PC-3 (cell line): ENCODE measurements around the gene HMOX1. TPM values are rescaled to one million over a fixed set of nuclear protein-coding genes. Genes with fewer than 3 reads are reported as not detected.

Source experiments
- ATAC-seq: fragments of 200-7000 bp; cut with Tn5 transposase; 2 replicates; pipeline ENCODE4 v1.9.1; 2020; ENCODE audit warnings: mild to moderate bottlenecking, moderate library complexity
- BruUV-seq: library from RNA; stranded (reverse); fragments of 400-500 nt; replicated peaks from 2 replicates; lab custom pipeline; 2021; lab: Mats Ljungman, UMichigan
- CTCF ChIA-PET: fragments of 300-600 bp; sonication (Branson Sonifier 250); formaldehyde crosslinking; loops from one replicate; lab custom pipeline; 2022; ENCODE audit warnings: antibody characterized with exemption; lab: Charles Lee
- POLR2A ChIA-PET: fragments of 300-600 bp; sonication (Branson Sonifier 250); formaldehyde crosslinking; loops from one replicate; lab custom pipeline; 2022; ENCODE audit warnings: antibody characterized with exemption; ENCODE audit not compliant: unreplicated experiment; lab: Charles Lee
- DNase-seq: peaks from one replicate; pipeline ENCODE4 v3.0.0-alpha.2; 2015
- H2AFZ ChIP-seq: fragments of 300-600 bp; sonication (generic); 2 replicates; pipeline ENCODE4 v1.6.0; 2016; ENCODE audit warnings: antibody characterized with exemption, low read length
- H3F3A ChIP-seq: fragments of 300-600 bp; sonication (generic); one replicate; pipeline ENCODE4 v1.6.0; 2017; ENCODE audit warnings: antibody characterized with exemption, low read length, control low read depth, mild to moderate bottlenecking; ENCODE audit not compliant: unreplicated experiment
- H3K27ac ChIP-seq: fragments of 300-600 bp; sonication (generic); 2 replicates; pipeline ENCODE4 v1.5.1; 2016; ENCODE audit warnings: mild to moderate bottlenecking, low read length
- H3K27me3 ChIP-seq: fragments of 300-600 bp; sonication (generic); 2 replicates; pipeline ENCODE4 v1.6.1; 2016; ENCODE audit warnings: low read length, mixed read lengths
- H3K36me3 ChIP-seq: fragments of 300-600 bp; sonication (generic); 2 replicates; pipeline ENCODE4 v1.6.1; 2016; ENCODE audit warnings: low read depth, mixed run types, low read length, mixed read lengths
- H3K4me1 ChIP-seq: fragments of 300-600 bp; sonication (generic); 2 replicates; pipeline ENCODE4 v1.5.1; 2016; ENCODE audit warnings: low read length; ENCODE audit not compliant: insufficient read depth
- H3K4me2 ChIP-seq: fragments of 300-600 bp; sonication (generic); 2 replicates; pipeline ENCODE4 v1.6.0; 2016; ENCODE audit warnings: low read length
- H3K4me3 ChIP-seq: fragments of 300-600 bp; sonication (generic); 2 replicates; pipeline ENCODE4 v1.5.1; 2016; ENCODE audit warnings: mild to moderate bottlenecking, low read length, mixed read lengths
- H3K79me2 ChIP-seq: fragments of 300-600 bp; sonication (generic); 2 replicates; pipeline ENCODE4 v1.6.1; 2017; ENCODE audit warnings: low read length, mixed read lengths
- H3K9ac ChIP-seq: fragments of 300-600 bp; sonication (generic); 2 replicates; pipeline ENCODE4 v1.6.0; 2016; ENCODE audit warnings: mild to moderate bottlenecking, low read length
- H3K9me2 ChIP-seq: fragments of 300-600 bp; sonication (generic); replicated peaks from 2 replicates; pipeline ENCODE4 v1.6.1; 2016; ENCODE audit warnings: mixed run types, low read length, mixed read lengths
- H3K9me3 ChIP-seq: fragments of 300-600 bp; sonication (generic); 2 replicates; pipeline ENCODE4 v1.6.1; 2016; ENCODE audit warnings: low read length, mixed read lengths
- H4K20me1 ChIP-seq: fragments of 300-600 bp; sonication (generic); 2 replicates; pipeline ENCODE4 v1.6.1; 2016; ENCODE audit warnings: low read length, mixed read lengths
- EZH2 ChIP-seq: fragments of 300-600 bp; sonication (generic); IDR thresholded peaks from one replicate; pipeline ENCODE4 v1.6.1; 2017; ENCODE audit warnings: antibody characterized with exemption, mild to moderate bottlenecking, low read length; ENCODE audit not compliant: unreplicated experiment
- EZH2phosphoT487 ChIP-seq: fragments of 300-600 bp; sonication (generic); IDR thresholded peaks from 2 replicates; pipeline ENCODE4 v1.6.1; 2018; ENCODE audit warnings: mild to moderate bottlenecking, antibody characterized with exemption, low read length, borderline replicate concordance
- intact Hi-C: fragments of 100-400 bp; cut with micrococcal nuclease; formaldehyde crosslinking; loops from 2 replicates; pipeline ENCODE4 v1.9.0; 2023
- total RNA-seq: library from RNA; depleted of rRNA; stranded (reverse); fragments of >200 nt; gene quantifications from 2 replicates; pipeline ENCODE4 v1.2.3, GENCODE V29; 2014
- TF ChIP-seq, protein P1 (sequence below): fragments of 300-600 bp; sonication (generic); conservative IDR thresholded peaks from 2 replicates; pipeline ENCODE4 v1.5.1; 2017; ENCODE audit warnings: antibody characterized with exemption, low read depth, mild to moderate bottlenecking, low read length

The HMOX1 gene
- total RNA-seq, 1 experiment from 2014 or later: 16.5 TPM

DNA sequence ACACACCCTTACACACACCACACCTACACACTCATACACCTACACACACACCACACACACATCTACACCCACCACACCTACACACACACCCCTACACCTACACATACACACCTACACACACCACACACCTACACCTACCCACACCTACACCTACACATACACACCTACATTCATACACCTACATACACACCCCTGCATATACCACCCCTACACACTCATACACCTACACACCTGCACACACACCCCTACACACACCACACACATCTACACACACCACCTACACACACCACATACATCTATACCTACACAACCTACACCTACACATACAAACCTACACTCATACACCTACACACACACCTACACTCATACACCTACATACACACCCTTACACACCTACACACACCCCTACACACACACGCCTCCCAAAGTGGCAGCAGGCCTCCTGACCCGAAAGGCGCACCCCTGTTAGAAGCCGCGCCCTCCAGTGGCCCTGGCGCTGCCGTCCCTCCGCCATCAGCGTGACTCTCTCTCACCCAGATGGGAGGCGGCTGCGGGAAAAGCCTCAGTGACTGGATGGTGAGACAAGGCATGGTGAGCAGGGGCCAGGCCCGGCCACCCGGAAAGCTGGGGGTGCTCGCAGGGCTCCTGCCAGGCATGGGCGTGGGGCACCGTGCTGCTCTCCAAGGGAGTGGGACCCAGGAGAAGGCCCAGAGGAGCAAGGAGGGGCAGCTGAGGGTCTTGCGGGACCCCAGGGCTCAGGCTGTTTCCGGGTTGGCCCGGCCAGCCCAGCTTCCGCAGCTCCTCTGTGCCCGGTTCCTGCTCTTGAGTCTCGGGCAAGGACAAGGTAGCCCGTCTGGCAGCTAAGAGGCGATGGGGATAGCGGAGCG lies 37.0 kb upstream of the HMOX1 start:
- H3K9ac ChIP-seq: no peak overlapping the region
- TF ChIP-seq EZH2 (no peak), EZH2phosphoT487 (no peak)
- TF ChIP-seq, protein P1, sequence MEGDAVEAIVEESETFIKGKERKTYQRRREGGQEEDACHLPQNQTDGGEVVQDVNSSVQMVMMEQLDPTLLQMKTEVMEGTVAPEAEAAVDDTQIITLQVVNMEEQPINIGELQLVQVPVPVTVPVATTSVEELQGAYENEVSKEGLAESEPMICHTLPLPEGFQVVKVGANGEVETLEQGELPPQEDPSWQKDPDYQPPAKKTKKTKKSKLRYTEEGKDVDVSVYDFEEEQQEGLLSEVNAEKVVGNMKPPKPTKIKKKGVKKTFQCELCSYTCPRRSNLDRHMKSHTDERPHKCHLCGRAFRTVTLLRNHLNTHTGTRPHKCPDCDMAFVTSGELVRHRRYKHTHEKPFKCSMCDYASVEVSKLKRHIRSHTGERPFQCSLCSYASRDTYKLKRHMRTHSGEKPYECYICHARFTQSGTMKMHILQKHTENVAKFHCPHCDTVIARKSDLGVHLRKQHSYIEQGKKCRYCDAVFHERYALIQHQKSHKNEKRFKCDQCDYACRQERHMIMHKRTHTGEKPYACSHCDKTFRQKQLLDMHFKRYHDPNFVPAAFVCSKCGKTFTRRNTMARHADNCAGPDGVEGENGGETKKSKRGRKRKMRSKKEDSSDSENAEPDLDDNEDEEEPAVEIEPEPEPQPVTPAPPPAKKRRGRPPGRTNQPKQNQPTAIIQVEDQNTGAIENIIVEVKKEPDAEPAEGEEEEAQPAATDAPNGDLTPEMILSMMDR: no peak
- no peaks in the 10 kb centered on the region for H3K4me1 ChIP-seq
- no peaks in the 10 kb centered on the region for H4K20me1 ChIP-seq
- no peak overlapping the region for H3K4me2 ChIP-seq
- DNase-seq (no peak), ATAC-seq (no peak)
- no peak overlapping the region for H3K27ac ChIP-seq
- no peak overlapping the region for H3K4me3 ChIP-seq
- no peaks in the 10 kb centered on the region for H3K9me3 ChIP-seq
- H2AFZ ChIP-seq: no peak overlapping the region
- intact Hi-C loops: no loop called here
- BruUV-seq: no TSS peak
- no peaks in the 10 kb centered on the region for H3K36me3 ChIP-seq
- ChIA-PET CTCF (no interaction called here), POLR2A (no interaction called here)
- no peaks in the 10 kb centered on the region for H3K79me2 ChIP-seq
- no peaks in the 10 kb centered on the region for H3K9me2 ChIP-seq
- H3F3A ChIP-seq: no peaks in the 10 kb centered on the region
- H3K27me3 ChIP-seq: no peaks in the 10 kb centered on the region

DNA sequence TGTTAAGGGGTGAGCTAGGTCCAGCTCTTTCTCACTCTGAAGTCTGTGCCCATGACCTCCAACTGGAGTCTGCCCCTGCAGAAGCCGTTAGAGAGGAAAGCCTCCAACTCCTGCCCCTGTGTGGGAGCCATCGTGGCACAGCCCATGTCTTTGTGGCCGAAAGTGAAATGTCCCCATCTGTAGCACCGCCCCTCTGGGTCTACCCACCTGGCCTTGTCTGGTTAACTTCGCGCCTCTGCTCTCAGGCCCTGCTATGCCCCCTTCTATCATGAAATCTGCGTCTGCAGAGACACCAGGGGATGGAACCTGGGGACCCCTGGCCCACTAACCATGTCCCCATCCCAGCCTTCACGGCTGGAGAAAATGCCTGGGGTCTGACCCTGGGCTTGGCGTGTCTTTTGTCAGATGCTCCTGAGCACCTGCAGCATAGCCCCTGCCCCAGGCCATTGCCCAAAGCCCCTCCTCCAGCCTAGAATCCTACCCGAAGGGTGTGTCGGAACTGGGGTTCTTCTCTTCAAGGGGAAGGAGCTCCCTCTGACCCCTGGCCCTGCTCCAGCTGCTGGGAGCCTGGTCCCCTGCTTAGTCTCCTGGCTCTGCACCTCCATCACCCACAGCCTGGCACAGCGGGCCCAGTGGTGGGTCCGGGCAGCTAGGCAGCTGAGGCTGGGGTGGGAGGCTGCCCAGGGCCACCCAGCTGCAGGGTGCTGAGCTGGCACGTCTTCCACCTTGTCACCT lies 35.8 kb upstream of the HMOX1 start:
- no peak for TF ChIP-seq EZH2
- Histone ChIP-seq H3K4me2 (no peak overlapping the region), H3K9ac (no peak overlapping the region), H3F3A (no peaks in the 10 kb centered on the region), H4K20me1 (no peaks in the 10 kb centered on the region), H3K27ac (no peak overlapping the region), H3K4me3 (no peak overlapping the region), H3K4me1 (no peaks in the 10 kb centered on the region), H3K9me3 (no peaks in the 10 kb centered on the region), H3K79me2 (no peaks in the 10 kb centered on the region), H3K36me3 (no peaks in the 10 kb centered on the region), H3K9me2 (no peaks in the 10 kb centered on the region), H2AFZ (no peak overlapping the region), H3K27me3 (no peaks in the 10 kb centered on the region)
- BruUV-seq: no TSS peak
- CTCF ChIA-PET: no interaction called here
- POLR2A ChIA-PET: no interaction called here
- ATAC-seq (no peak), DNase-seq (no peak)
- intact Hi-C loops: no loop called here

DNA sequence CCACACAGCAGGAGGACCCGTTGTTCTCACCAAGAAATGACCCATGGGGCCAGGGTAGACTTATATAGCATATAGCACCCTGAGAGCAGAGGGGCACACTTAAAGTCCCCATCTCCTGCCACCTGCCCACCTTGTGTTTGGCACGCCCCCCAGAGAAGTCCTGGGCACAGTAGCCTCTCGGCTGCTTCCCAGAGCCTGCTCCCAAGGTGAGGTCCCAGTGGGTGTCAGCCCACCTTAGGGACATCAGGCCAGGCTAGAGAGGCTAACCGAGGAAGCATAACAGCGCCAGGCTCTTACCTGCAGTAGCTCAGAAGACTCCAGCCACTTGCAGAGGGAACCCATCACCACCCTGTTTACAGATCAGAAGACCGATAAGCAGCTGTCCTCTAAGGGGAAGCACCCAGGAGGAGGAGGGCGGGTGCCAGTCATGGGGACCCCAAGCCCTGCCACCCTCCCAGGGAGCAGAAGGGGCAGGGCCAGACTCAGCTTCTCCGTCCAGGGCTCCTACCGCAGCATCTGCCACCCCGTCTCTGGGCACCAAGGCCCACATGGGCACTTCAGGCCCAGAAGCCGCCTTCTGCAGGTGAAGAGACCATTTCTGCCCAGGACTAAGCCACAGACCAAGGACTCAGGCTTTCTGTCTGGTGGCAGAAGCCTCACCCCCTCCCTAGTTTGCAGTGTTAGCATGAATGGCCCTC lies 34.9 kb upstream of the HMOX1 start:
- ChIA-PET CTCF (no interaction called here), POLR2A (no interaction called here)
- TF ChIP-seq, protein P1: no peak
- TF ChIP-seq EZH2phosphoT487 (no peak), EZH2 (no peak)
- Histone ChIP-seq H3K4me3 (no peak overlapping the region), H4K20me1 (no peaks in the 10 kb centered on the region), H3K9me3 (no peaks in the 10 kb centered on the region), H3K27me3 (no peaks in the 10 kb centered on the region), H3K79me2 (no peaks in the 10 kb centered on the region), H3F3A (no peaks in the 10 kb centered on the region), H3K4me2 (no peak overlapping the region), H3K27ac (no peak overlapping the region), H3K9ac (no peak overlapping the region), H3K9me2 (no peaks in the 10 kb centered on the region), H3K36me3 (no peaks in the 10 kb centered on the region), H3K4me1 (peaks cover 5% of the 10 kb centered on the region; the same call in 1 of the 2 replicates), H2AFZ (no peak overlapping the region)
- BruUV-seq: no TSS peak
- DNase-seq (no peak), ATAC-seq (no peak)
- intact Hi-C loops: no loop called here
